ENCODE results near the gene C11orf65.
"Not testable (repeated sequence)": the region's sequence is repeated elsewhere in the genome, so short reads cannot be mapped to it uniquely, and the experiment has no call there.

Gene C11orf65

GRCh38 chr11:108472681-108473080, 5.4 kb upstream of the C11orf65 start:
- DNase-seq (ENCODE audit: low read depth in 2 of 2): no peak

GRCh38 chr11:108468478-108468864, 1.1 kb upstream of the C11orf65 start:
- DNase-seq (ENCODE audit: low read depth in 2 of 2): no peak

- no peak for DNase-seq (ENCODE audit: low read depth in 2 of 2)
These were observed 924 bp downstream of the C11orf65 start for GRCh38 chr11:108466405-108466804.

- no peak for DNase-seq (ENCODE audit: low read depth in 2 of 2)
These were observed 14.0 kb downstream of the C11orf65 start for GRCh38 chr11:108453207-108453835.

GRCh38 chr11:108441445-108441844, 25.9 kb downstream of the C11orf65 start:
- not testable (repeated sequence) for DNase-seq (ENCODE audit: low read depth in 2 of 2)

GRCh38 chr11:108436594-108436993, 30.7 kb downstream of the C11orf65 start:
- DNase-seq (ENCODE audit: low read depth in 2 of 2): no peak

- DNase-seq (ENCODE audit: low read depth in 2 of 2): no peak
These were observed 32.3 kb downstream of the C11orf65 start for GRCh38 chr11:108435066-108435465.

- DNase-seq (ENCODE audit: low read depth in 2 of 2): no peak
These were observed 34.5 kb downstream of the C11orf65 start for GRCh38 chr11:108432783-108433182.

- DNase-seq (ENCODE audit: low read depth in 2 of 2): no peak
These were observed 35.3 kb downstream of the C11orf65 start for GRCh38 chr11:108431997-108432396.

GRCh38 chr11:108431370-108431769, 36.0 kb downstream of the C11orf65 start:
- no peak for DNase-seq (ENCODE audit: low read depth in 2 of 2)

- peak in 1 of 2 donors; percentile 2 for DNase-seq (ENCODE audit: low read depth in 2 of 2)
These were observed 49.8 kb downstream of the C11orf65 start for GRCh38 chr11:108417551-108417950.

GRCh38 chr11:108414958-108415357, 52.4 kb downstream of the C11orf65 start:
- no peak for DNase-seq (ENCODE audit: low read depth in 2 of 2)

- DNase-seq (ENCODE audit: low read depth in 2 of 2): no peak
These were observed 61.6 kb downstream of the C11orf65 start for GRCh38 chr11:108405706-108406105.

- DNase-seq (ENCODE audit: low read depth in 2 of 2): no peak
These were observed 64.3 kb downstream of the C11orf65 start for GRCh38 chr11:108403052-108403451.

GRCh38 chr11:108402241-108402640, 65.1 kb downstream of the C11orf65 start:
- no peak for DNase-seq (ENCODE audit: low read depth in 2 of 2)

GRCh38 chr11:108398439-108398838, 68.9 kb downstream of the C11orf65 start:
- DNase-seq (ENCODE audit: low read depth in 2 of 2): no peak

GRCh38 chr11:108396672-108397071, 70.7 kb downstream of the C11orf65 start:
- DNase-seq (ENCODE audit: low read depth in 2 of 2): not testable (repeated sequence)

GRCh38 chr11:108394744-108395284, 72.5 kb downstream of the C11orf65 start:
- no peak for DNase-seq (ENCODE audit: low read depth in 2 of 2)

GRCh38 chr11:108393046-108393445, 74.3 kb downstream of the C11orf65 start:
- DNase-seq (ENCODE audit: low read depth in 2 of 2): no peak

- no peak for DNase-seq (ENCODE audit: low read depth in 2 of 2)
These were observed 75.0 kb downstream of the C11orf65 start for GRCh38 chr11:108392353-108392752.

GRCh38 chr11:108388576-108388975, 78.8 kb downstream of the C11orf65 start:
- DNase-seq (ENCODE audit: low read depth in 2 of 2): no peak

- not testable (repeated sequence) for DNase-seq (ENCODE audit: low read depth in 2 of 2)
These were observed 93.8 kb downstream of the C11orf65 start for GRCh38 chr11:108373505-108373904.

GRCh38 chr11:108370990-108371389, 96.3 kb downstream of the C11orf65 start:
- DNase-seq (ENCODE audit: low read depth in 2 of 2): no peak

- no peak for DNase-seq (ENCODE audit: low read depth in 2 of 2)
These were observed 97.0 kb downstream of the C11orf65 start for GRCh38 chr11:108370315-108370714.

Measured in stimulated activated CD8-positive, alpha-beta memory T cell treated with anti-CD3 and anti-CD28 coated beads, Interleukin-15, amount 100 ng/mL, for 48 hours (primary cell).